A172 (cell line): ENCODE data around the gene RIOK1. TPM values are rescaled to one million over a fixed set of nuclear protein-coding genes. Genes with fewer than 3 reads are reported as not detected.
A peak's percentile ranks its signal among the peaks of the same experiment; 100 is the strongest.

Source experiments
- DNase-seq: peaks from one replicate; pipeline ENCODE4 v3.0.0-alpha.2; 2015; ENCODE audit warnings: low spot score
- total RNA-seq: library from RNA; depleted of rRNA; stranded (reverse); fragments of >200 nt; shearing (Covaris generic); gene quantifications from 2 replicates; pipeline ENCODE4 v1.2.3, GENCODE V29; 2014

The RIOK1 gene
- total RNA-seq, 1 experiment from 2014 or later = 14.0 TPM

DNA sequence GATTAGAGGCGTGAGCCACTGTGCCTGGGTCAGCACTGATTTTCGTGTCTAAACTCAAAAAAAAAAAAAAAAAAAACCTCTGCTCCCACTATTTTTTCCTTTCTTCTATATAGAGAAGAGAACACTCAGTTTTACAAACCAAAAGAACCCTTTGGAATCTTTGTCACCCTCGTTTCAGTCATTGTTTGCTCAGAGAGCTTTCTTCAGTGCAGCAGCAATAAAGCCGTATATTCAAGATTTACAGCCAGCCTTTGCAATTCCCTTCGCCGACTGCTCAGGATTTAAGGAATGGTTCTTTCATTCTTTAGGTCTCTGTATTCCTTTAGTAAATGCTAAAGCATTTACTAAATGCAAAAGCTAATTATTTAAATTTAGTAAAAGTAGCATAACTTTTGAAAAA lies 20.1 kb downstream of the RIOK1 start:
- no peak for DNase-seq

DNA sequence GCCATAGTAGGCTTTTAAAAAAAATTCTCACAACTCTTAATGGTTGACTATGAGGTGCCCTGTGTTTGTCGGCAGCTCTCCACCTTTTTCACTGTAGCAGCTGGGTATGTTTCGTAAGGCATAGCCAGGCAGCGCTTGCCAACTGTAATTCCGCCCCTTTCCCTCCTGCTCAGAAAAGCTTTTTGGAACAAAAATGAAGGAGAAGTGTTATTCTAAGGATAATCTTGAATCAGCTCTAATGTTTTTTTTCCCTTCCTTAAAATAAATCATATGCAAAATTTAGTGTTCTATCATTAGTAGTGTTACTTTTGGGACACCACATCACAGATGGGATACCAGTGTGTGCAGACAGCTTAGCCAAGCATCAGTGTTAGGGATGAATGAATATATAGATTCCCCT lies 21.2 kb downstream of the RIOK1 start:
- DNase-seq = no peak

DNA sequence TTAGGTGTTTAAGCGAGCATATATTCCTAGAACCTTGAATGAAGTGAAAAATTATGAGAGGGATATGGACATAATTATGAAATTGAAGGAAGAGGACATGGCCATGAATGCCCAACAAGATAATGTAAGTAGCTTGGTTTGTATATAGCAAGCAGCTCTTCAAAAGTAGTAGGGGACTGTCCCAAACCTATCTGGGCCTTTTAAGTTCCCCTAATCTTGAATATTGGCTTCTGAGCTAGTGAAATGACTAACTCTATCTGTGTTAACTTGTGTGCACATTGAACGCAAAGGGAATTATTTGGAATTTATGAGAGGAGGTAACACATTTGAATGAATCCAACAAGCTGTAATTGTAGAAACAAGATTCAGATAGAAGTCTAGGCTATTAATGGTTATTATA lies 21.7 kb downstream of the RIOK1 start:
- no peak for DNase-seq

DNA sequence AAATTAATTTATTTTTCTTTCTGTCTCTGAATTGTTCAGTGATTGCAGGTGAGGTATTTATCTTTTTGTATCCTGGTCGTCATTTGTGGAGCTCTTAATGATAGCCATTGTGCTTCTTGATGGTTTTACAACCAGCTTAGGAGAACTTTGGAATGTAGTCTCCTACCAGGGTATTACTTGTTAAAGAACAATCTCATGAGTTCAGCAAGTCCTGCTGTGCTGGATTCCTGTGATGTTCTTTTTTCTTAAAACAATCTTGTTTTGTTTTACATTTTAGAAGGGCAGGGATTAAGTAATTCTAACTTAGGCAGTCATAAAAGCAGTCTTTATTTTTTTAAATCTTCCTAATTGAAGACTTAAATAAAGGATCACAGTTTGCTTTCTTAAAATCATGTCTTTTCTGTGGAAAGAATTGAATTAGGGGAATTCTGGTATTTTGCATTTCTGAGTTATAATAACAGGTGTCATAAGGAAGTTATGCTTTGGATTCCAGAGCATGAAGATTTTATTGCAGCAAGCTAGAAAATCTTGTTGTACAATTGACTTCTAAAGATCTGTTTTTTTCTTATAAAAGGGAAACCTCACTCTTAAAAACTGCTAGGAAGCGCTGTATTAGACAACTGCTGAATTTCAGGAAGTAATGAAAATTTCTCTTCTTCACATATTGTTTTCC lies 23.7 kb downstream of the RIOK1 start:
- no peak for DNase-seq

DNA sequence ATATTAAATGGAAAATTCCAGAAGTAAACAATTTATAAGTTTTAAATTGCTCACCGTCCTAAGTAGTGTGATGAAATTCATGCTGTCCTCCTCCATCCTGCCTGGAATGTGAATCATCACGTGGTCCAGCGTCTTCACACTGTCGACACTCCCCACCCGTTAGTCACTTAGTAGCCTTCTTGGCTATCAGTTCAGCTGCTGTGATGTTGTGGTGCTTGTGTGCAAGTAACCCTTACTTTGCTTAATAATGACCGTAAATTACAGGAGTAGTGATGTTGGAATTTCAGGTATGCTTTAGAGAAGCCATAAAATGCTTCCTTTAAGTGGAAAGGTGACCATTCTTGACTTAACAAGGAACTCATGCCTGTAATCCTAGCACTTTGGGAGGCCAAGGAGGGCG lies 25.2 kb downstream of the RIOK1 start:
- DNase-seq = peak; percentile 69

DNA sequence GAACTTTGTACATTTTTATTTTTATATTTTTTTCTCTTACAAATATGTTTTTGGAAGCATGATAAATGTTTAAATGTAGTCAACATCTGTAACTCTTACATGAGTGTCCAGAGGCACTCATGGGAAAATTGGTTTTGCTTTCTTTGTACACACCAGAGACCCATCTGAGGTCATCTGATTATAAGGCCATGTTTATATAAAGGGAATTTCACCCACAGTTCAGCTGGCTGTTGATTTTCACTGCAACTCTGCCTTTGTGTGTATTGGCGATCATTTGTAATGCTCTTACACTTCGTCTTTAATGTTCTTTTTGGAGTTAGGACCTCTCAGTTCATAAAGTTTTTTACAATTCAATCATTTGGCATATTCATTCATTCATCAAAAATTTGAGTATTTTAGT lies 28.1 kb downstream of the RIOK1 start:
- DNase-seq = no peak

DNA sequence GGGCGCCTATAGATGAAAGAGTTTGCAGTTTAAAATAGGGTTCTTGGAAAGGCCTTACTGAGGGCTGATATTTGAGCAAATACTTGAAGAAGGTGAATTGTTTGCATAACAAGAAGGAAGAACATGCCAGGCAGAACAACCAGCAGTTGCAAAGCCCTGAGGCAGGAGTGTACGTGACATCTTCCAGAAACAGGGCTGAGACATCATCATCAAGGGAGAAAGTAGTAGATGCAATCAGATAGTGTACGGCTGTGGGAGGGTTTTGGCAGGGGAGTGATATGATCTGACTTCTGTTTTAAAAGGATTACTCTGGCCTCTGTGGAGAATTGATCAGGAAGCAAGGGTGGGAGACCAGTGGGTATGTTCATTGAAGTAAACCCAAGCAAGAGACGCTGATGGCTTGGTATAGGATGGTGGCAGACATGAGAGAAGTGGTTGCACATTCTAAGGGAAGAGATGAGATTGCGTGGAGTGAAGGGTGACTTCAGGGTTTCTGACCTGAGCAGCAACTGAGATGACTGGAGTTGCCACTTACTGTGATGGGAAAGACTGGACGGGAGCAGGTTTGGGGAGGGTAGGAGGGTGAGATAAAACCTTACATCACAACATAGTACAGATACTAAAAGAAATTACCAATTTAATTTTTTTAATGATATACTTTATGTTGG lies 28.8 kb downstream of the RIOK1 start:
- DNase-seq = no peak

DNA sequence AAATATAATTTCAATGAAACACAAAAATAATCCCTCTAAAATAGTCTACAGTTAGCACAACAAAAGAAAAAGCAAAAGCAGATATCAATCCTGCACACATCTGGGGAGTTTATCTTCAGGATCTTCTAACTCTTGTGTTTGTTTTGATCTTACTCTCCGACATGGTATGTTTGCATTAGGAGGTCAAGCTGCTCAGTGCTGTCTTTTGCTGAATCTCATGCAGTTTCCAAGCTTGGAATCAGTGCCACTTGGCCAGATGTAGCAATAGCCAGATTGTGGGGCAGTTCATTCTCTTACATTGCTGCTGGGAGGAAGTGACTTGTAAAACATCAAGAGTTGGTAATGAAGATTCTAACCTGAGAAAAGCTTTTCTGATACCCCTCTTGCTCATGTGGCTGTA lies 29.5 kb downstream of the RIOK1 start:
- no peak for DNase-seq

DNA sequence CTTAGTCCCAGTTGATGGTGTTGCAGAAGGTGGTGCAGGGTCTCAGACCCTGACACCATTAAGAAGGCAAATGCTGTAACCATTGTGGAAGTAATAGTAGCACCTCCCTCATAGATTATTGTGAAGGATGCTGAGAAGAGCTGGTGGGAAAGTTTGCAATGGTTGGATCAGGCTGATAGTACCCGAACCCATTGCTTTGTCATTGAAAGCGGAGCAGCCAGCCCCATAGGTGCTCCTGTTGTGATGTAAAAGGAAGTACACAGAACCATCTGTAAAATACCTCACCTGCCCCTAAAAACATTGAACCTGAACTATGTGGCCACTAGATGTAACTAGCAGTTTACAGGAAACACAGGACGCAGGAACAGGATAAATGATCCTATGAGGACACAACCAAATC lies 31.5 kb downstream of the RIOK1 start:
- no peak for DNase-seq

DNA sequence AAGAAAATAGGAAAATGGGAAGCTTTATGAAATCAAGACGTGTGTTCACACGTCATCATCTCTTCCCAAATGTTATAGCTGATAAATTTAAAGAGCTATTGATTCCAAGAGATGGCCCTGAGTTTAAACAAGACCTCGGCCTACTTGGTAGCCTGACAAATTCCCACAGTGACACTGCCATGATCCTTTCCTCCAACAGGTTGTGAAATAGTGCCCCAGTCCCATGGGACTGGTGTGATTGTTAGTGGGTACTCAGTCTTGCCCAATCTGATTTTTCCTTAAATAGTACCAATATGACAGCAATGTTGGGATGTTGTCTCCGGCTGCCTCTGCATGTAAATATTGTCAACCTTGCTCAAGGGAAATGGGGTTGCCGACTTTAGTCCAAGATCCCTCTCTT lies 34.5 kb downstream of the RIOK1 start:
- no peak for DNase-seq

DNA sequence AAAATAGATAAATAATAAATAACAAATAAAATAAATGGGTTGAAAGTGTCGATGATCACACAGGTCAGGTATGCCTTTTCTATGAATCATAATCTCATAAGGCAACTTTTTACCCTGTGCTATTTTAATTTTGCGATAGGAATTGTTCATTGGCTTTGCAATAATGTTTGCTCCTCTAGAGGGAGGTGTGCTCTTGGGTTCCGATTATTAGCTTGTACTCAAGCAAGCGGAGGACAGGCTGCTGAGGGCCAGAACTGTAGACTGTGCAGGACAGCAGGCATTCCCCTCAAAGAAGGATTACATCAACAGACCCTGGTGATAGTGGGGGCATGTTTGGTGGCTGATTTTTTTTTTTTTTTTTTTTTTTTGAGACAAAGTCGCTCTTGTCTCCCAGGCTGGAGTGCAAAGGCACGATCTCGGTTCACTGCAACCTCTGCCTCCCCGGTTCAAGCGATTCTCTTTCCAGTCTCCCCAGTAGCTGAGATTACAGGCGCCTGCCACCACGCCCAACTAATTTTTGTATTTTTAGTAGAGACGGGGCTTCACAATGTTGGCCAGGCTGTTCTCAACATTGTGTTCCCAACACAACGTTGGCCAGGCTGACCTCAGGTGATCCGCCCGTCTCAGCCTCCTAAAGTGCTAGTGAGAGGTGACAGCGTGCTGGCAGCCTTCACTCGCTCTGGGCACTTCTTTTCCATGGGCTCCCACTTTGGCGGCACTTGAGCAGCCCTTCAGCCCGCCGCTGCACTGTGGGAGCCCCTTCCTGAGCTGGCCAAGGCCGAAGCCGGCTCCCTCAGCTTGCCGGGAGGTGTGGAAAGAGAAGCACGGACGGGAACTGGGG lies 35.6 kb downstream of the RIOK1 start:
- peak; percentile 32 for DNase-seq

DNA sequence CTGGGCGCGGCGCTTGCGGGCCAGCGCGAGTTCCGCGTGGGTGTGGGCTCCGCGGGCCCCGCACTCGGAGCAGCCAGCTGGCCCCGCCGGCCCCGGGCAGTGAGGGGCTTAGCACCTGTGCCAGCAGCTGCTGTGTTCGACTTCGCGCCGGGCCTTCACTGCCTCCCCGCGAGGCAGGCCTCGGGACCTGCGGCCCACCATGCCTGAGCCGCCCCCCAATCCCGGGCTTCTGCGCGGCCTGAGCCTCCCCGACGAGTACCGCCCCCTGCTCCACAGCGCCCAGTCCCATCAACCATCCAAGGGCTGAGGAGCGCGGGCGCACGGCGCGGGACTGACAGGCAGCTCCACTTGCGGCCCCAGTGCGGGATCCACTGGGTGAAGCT lies 36.2 kb downstream of the RIOK1 start:
- DNase-seq = no peak

DNA sequence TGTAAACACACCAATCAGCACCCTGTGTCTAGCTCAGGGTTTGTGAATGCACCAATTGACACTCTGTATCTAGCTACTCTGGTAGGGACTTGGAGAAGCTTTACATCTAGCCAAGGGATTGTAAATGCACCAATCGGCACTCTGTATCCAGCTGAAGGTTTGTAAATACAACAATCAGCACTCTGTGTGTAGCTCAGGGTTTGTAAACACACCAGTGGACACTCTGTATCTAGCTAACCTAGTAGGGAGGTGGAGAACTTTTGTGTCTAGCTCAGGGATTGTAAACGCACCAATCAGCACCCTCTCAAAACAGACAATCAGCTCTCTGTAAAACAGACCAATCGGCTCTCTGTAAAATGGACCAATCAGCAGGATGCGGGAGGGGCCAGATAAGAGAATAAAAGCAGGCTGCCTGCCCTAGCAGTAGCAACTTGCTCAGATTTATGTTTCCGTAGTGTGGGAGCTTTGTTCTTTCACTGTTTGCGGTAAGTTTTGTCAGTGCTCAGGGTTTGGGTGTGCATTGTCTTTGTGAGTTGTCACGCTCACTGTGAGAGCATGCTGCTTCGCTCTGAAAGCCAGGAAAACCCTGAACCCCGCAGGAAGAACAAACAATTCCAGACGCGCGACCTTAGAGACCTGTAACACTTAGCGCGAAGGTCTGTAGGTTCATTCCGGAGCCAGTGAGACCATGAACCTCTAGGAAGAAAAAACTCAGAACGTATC lies 37.0 kb downstream of the RIOK1 start:
- no peak for DNase-seq

DNA sequence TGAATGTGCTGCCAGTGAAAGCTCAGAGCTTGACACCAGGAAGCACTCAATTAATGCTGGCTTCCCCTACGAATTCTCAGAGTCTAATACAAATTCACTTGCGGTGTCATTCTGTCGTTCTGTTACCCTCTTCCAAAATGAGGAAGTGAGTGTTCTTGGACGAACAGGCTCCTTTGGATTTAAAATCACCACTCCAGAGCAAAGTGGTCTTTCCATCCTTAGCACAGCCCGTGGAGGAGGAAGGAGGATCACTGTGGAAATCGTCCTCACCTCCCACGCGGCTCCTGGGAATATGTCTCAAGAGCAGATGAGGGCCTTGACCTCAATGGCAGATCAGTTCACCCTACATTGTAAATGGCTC lies 41.7 kb downstream of the RIOK1 start:
- DNase-seq = no peak

DNA sequence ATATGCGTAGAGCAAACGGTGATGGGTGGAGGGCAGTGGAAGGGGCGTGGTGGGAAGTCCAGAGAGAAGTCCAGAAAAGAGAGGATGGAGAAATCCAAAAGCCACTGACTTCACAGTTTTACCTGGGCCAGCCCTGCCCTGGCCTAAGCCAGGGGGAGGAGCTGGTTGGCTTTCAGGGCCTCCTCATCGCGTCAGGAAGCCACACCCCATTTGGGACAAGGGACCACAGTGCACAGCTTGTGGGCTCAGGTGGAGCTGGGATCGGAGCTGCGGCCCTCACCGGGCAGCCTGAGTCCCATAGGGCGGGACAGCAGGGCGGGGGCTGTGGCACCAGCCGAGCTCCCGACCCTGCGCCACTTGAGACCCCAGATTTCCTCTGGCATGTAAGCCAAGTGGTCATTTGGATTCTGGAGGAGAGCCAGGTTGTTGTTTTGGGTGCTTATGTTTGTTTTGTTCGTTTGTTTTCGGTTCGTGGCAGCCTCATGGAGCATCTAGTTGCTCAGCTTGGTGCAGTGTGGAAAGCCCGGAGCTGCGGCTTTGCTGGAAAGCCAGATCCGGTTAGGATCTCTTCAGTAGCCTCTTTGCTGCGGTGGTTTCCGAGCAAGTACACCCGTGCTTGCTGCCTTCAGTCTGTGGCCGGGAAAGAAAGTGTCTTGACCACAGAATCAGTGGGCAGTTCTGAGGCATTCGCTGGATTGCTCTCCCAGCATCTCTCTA lies 42.2 kb downstream of the RIOK1 start:
- DNase-seq = no peak

DNA sequence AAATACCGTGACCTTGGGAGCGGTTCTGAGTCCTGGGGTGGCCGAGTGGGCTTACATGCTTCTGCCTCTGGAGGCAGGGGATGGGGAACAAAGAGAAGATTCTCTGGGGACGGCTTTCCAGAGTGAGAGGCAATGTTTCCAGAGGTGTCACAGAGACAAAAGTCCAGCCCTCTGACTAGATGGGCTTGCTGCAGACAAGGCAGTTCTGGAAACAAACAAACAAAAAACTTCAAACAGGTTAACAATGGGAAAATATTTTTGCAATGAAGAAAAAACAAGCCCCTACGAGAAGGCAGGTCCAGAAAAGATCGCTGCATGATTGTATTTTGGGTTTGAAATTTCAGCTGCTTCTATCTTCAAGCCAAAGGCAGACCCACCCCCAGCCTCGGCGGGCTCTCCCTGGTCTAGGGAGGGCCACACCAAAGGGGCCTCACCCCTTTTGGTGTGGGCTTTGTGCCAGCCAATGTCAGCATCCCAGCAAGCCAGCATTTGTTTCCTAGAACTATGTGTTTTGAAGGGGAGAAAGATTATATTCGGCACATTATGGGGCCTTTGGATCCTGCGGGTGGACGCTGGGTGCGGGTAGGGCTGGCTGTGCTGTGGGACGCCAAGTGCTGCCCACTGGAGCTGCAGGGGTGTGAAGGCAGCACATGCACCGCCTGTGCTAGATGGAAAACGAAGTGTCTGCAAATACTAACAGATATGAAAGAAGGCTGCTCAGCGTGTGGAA lies 42.9 kb downstream of the RIOK1 start:
- no peak for DNase-seq

DNA sequence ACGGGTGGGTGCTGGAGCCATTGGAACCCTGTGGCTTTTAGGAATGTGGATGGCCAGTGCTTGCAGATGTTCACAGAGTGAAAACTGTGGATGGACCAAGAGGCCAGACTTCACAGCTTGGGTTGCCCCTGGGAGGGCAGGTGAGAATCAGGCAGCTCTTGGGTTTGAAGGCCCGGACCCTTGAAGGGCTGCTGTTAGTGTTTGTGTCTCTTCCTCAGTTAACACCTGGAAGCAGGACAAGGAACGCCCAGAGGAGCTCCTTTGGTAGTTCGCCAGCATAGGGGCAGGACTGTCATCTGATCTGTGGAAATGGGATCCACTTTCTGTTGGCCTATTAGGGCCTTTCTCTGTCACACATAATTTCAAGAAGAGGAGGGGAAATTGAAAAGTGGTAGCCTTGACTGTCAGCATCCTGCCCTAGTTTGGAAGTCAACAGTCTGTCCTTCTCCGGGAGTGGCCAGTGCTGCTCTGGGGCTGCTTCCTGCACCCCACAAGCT lies 43.6 kb downstream of the RIOK1 start:
- DNase-seq = no peak

DNA sequence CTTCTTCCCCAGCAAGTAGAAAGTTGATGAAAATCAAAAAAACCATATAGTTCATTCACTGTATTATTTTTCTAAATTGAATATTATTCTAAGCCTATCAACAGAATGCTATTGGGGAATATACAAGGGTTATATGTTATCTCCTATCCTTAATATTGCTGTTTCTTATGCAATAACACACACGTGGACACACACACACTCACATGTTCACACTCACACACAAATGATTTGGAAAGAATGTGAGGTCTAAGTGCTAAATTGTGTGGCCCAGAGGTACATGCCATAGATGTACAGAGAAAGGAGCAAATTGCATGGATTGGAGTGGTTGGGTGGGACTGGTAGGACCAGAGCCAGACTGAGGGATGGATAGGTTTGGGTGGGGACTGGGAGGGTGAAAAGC lies 45.1 kb downstream of the RIOK1 start:
- DNase-seq = no peak

DNA sequence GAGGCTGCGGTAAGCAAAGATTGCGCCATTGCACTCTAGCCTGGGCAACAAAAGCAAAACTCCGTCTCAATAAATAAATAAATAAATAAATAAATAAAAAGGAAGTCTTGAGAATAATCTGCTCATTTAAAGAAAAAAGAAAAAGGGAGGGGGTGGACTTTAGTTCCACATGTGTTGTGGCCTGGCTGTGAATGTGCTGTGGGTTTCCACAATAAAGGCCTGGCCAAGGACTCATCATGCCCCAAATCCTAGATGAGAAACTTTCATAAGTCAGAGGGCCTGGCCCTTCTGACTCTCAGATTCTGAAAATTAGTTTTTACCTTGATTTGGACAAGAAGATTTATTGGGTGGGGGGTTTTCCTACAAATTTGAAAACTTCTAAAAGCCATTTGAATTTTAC lies 48.4 kb downstream of the RIOK1 start:
- no peak for DNase-seq

DNA sequence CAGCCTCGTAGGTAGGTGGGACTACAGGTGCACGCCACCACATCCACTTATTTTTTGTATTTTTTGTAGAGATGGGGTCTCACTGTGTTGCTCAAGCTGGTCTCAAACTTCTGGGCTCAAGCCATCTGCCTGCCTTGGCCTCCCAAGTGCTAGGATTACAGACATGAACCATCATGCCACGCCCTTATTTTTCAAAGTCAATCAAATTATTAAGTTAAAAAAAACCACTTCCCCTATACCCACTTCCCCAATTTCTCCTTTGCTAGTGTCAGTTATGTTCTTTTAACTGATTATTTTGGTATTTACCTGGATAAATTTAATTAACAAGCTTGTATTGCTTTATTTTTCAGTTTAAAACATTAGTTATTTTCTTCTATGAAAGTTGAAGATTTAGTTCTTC lies 49.6 kb downstream of the RIOK1 start:
- no peak for DNase-seq

DNA sequence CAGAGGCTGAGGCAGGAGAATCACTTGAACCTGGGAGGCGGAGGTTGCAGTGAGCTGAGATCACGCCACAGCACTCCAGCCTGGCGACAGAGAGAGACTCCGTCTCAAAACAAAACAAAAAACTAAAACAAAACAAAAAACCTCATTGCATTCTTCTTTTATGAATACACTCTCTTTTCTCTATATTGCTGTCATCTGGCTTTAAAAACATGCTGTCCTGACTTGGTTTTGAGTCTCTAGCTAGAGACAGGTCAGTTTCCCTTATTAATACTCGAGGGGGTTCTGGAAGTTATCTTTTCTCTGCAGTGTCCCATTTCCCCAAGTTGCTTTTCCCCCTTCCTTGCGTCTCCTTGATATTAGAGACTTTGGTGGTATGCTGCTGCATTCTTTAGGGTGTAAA lies 50.9 kb downstream of the RIOK1 start:
- DNase-seq = no peak
